Measurements from ENCODE around the gene CRACR2B. TPM values are rescaled to one million over a fixed set of nuclear protein-coding genes. Genes with fewer than 3 reads are reported as not detected.

CRACR2B gene
- total RNA-seq, 1 experiment from 2014 or later: 225 TPM

- DNase-seq (ENCODE audit: low spot score): no peak
Measured at GRCh38 chr11:810040-810567, 17.6 kb upstream of the CRACR2B start.

GRCh38 chr11:811446-812245 is 16.1 kb upstream of the CRACR2B start:
- no peak for DNase-seq (ENCODE audit: low spot score)

DNA sequence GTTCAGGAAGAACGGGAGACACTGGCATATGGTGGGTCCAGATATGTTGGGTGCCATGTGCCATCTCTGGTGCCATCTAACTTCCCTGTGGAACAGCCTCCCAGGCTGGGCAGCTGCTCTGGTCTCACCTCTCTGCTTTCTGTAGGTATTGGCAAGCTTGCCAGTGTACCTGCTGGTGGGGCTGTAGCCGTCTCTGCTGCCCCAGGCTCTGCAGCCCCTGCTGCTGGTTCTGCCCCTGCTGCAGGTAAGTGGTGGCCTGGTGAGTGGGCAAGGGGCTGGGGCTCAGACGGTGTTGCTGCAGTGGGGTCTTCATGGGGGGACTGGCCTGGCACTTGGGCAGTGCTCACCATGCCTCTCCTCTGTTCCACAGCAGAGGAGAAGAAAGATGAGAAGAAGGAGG is 15.3 kb upstream of the CRACR2B start:
- DNase-seq (ENCODE audit: low spot score): no peak

- DNase-seq (ENCODE audit: low spot score): no peak
Measured at GRCh38 chr11:813072-813455, 14.7 kb upstream of the CRACR2B start.

- DNase-seq (ENCODE audit: low spot score): no peak
Measured at GRCh38 chr11:813456-814096, 14.1 kb upstream of the CRACR2B start.

- DNase-seq (ENCODE audit: low spot score): no peak
Measured at GRCh38 chr11:815675-816432, 11.9 kb upstream of the CRACR2B start.

- no peak for DNase-seq (ENCODE audit: low spot score)
Measured at GRCh38 chr11:816433-816779, 11.3 kb upstream of the CRACR2B start.

DNA sequence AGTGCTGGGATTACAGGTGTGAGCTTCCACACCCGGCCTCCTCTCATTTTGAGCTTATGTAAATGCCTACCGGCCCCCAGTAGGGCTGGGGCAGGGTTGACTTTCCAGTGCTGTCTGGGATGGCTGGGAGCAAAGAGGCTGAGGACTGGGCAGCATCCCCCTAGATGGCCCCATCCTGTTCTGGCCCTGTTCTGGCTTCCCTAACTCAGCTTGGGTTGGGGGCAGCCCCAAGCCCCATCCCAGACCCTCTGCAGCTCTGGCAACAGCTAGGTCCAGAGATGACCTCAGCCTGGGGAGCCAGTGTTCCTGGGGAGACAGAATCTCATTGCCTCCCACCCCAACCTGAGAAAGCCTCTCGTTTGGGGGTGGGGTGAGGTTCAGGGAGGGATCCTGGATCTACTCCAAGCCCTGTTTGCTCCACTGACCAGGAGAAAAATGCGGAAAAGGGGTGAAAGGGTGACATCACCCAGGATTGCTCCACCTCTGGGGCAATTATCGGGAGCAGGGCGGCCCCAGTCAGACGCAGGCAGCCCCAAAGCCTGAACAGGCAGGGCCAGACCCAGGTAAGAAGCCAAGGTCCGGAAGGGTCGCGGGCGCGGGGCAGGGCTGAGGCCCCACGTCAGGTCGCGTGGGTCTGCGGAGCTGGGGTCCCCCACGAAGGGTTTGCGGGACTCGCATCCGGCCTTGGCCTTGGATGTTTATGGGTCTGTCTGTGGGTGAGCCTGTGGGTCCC is 9.2 kb upstream of the CRACR2B start, which contains the start of gene PNPLA2:
PNPLA2 (plus strand) TSS at position 519 of the 733 bp plus-strand sequence. CDS start 805 bp downstream, outside the sequence.
- DNase-seq (ENCODE audit: low spot score): peak; percentile 91

GRCh38 chr11:819129-819931 is 8.4 kb upstream of the CRACR2B start:
- DNase-seq (ENCODE audit: low spot score): peak; percentile 94

- DNase-seq (ENCODE audit: low spot score): peak; percentile 95
Measured at GRCh38 chr11:819943-820649, 7.6 kb upstream of the CRACR2B start.

DNA sequence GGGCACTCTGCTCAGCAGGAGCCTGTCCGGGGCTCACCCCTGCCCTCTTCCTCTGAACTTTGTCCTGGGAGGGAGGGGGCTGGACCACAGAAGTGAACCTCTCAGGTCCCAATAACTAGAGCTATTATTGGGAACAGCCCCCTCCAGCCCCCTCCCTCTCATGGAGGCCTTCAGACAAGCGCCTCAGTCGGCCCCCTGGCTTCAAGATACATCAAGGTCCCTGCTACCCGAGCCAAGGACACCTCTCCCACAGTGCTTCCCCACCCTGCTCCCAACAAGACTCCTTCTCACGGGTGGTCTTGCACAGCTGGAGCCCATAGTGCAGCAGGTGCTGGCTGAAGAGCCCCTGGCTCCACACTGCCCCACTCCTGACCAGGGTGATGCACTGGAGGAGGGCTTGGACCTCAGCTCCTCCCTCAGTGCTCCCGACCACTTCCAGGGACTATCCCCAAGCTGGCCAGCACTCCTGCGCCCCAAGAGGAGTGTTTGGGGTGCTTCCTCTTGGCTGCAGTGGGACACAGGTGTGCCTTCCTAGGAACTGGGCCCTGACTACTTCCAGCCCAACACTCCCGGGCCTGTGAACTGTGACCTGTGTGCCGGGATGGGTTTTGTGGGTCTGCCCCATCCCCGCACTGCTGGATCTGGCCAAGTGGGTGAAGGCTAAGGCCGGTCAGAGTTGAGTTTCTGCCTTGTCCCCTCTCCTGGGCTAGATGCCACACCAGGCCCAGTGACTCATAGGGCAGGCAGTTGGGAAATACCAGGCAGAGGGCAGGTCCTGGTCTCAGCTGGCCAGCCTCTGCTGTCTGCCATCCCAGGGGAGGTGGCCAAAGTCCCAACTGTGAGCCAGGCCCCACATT is 6.8 kb upstream of the CRACR2B start:
- DNase-seq (ENCODE audit: low spot score): peak; percentile 93

DNA sequence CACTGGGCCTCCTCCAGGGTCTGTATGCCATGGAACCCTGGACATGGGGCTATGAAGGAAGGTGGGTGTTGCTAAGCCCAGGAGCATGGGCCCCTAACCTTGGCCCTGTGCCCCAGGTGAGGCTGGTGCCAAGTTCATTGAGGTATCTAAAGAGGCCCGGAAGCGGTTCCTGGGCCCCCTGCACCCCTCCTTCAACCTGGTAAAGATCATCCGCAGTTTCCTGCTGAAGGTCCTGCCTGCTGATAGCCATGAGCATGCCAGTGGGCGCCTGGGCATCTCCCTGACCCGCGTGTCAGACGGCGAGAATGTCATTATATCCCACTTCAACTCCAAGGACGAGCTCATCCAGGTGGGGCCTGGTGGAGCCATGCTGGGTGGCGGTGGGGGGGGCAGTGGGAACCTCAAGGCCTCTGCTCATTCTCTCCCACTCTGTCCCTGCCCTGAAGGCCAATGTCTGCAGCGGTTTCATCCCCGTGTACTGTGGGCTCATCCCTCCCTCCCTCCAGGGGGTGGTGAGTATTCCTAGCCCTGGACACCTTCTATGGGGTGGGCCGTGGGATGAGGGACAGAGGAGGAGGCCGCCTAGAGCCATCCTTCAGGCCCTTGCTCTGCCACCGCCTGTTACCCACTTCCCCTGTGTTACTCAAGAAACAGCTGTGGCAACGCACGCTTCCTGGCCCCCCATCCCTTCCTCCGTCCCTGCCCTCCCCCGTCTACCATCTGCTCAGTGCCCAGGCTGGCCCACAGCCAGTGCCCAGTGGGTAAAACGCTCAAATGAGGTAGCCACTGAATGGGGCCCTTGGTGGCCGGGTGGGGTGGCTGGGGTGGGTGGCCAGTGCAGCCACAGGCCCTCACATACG is 6.0 kb upstream of the CRACR2B start:
- DNase-seq (ENCODE audit: low spot score): no peak

- DNase-seq (ENCODE audit: low spot score): no peak
Measured at GRCh38 chr11:823441-824291, 4.1 kb upstream of the CRACR2B start.

DNA sequence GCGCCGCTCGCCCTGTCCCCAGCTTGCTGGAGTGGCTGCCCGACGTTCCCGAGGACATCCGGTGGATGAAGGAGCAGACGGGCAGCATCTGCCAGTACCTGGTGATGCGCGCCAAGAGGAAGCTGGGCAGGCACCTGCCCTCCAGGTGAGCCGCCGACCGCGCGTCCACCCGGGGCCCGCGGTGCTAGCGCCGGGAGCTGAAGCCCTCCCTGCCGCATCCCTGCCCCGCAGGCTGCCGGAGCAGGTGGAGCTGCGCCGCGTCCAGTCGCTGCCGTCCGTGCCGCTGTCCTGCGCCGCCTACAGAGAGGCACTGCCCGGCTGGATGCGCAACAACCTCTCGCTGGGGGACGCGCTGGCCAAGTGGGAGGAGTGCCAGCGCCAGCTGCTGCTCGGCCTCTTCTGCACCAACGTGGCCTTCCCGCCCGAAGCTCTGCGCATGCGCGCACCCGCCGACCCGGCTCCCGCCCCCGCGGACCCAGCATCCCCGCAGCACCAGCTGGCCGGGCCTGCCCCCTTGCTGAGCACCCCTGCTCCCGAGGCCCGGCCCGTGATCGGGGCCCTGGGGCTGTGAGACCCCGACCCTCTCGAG is 3.3 kb upstream of the CRACR2B start:
- peak; percentile 89 for DNase-seq (ENCODE audit: low spot score)

- peak; percentile 54 for DNase-seq (ENCODE audit: low spot score)
Measured at GRCh38 chr11:824942-825341, 2.8 kb upstream of the CRACR2B start.

- peak; percentile 38 for DNase-seq (ENCODE audit: low spot score)
Measured at GRCh38 chr11:825366-826226, 2.1 kb upstream of the CRACR2B start.
